IMR-90 (cell line): ENCODE data around the gene GBP3. TPM values are rescaled to one million over a fixed set of nuclear protein-coding genes. Genes with fewer than 3 reads are reported as not detected.
"Not testable (repeated sequence)": the region's sequence is repeated elsewhere in the genome, so short reads cannot be mapped to it uniquely, and the experiment has no call there.

ENCODE experiments used
- ATAC-seq: fragments of 200-7000 bp; cut with Tn5 transposase; 2 replicates; pipeline ENCODE4 v1.9.1; 2020; ENCODE audit warnings: low read depth, mild to moderate bottlenecking, moderate library complexity
- BruUV-seq: library from RNA; stranded (reverse); fragments of 400-500 nt; replicated peaks from 2 replicates; lab custom pipeline; 2021; lab: Mats Ljungman, UMichigan
- CTCF ChIA-PET: fragments of 300-600 bp; formaldehyde crosslinking; extraction: SDS; loops from one replicate; lab custom pipeline; 2021; ENCODE audit warnings: antibody characterized with exemption; lab: Yijun Ruan, JAX
- POLR2A ChIA-PET: fragments of 300-600 bp; sonication (Branson Sonifier 250); formaldehyde crosslinking; loops from one replicate; lab custom pipeline; 2022; ENCODE audit warnings: antibody characterized with exemption; ENCODE audit not compliant: unreplicated experiment; lab: Charles Lee
- DNase-seq: peaks from one replicate; pipeline ENCODE4 v3.0.0; 2013
- H2AFZ ChIP-seq: replicated peaks from 2 replicates; pipeline ENCODE3; 2013; ENCODE audit warnings: low read length, mild to moderate bottlenecking; ENCODE audit not compliant: poor library complexity
- H2AK5ac ChIP-seq: 2 replicates; pipeline ENCODE4 v1.6.1; 2013; ENCODE audit warnings: low read depth, low read length, inconsistent platforms
- H2AK9ac ChIP-seq: replicated peaks from 2 replicates; pipeline ENCODE3; 2013; ENCODE audit warnings: mild to moderate bottlenecking, low read depth, low read length, moderate library complexity; ENCODE audit not compliant: poor library complexity
- H2BK120ac ChIP-seq: 2 replicates; pipeline ENCODE4 v1.6.1; 2013; ENCODE audit warnings: low read depth, low read length, inconsistent platforms
- H2BK15ac ChIP-seq: 3 replicates; pipeline ENCODE4 v1.6.1; 2013; ENCODE audit warnings: low read depth, low read length, inconsistent platforms
- H2BK20ac ChIP-seq: 2 replicates; pipeline ENCODE4 v1.6.1; 2013; ENCODE audit warnings: low read depth, mild to moderate bottlenecking, inconsistent platforms, low read length, moderate library complexity
- H2BK5ac ChIP-seq: 2 replicates; pipeline ENCODE4 v1.6.1; 2013; ENCODE audit warnings: mild to moderate bottlenecking, low read depth, low read length, inconsistent platforms; ENCODE audit not compliant: poor library complexity, severe bottlenecking
- H3K14ac ChIP-seq: replicated peaks from 2 replicates; pipeline ENCODE4 v1.6.1; 2013; ENCODE audit warnings: low read depth, low read length, inconsistent platforms
- H3K18ac ChIP-seq: 2 replicates; pipeline ENCODE4 v1.6.1; 2013; ENCODE audit warnings: low read depth, low read length, control low read depth
- H3K23ac ChIP-seq: 2 replicates; pipeline ENCODE4 v1.6.1; 2013; ENCODE audit warnings: low read depth, low read length, inconsistent platforms
- H3K27ac ChIP-seq: 2 replicates; pipeline ENCODE4 v1.5.1; 2013; ENCODE audit warnings: mild to moderate bottlenecking, control low read depth, low read length; ENCODE audit not compliant: insufficient read depth
- H3K27me3 ChIP-seq: 2 replicates; pipeline ENCODE4 v1.6.1; 2013; ENCODE audit warnings: low read length; ENCODE audit not compliant: control insufficient read depth, insufficient read depth
- H3K36me3 ChIP-seq: 2 replicates; pipeline ENCODE4 v1.6.1; 2013; ENCODE audit warnings: low read length, mixed read lengths; ENCODE audit not compliant: control insufficient read depth, insufficient read depth
- H3K4ac ChIP-seq: 2 replicates; pipeline ENCODE4 v1.6.1; 2013; ENCODE audit warnings: low read depth, low read length, inconsistent platforms
- H3K4me1 ChIP-seq: 2 replicates; pipeline ENCODE4 v1.6.1; 2013; ENCODE audit warnings: low read length, mixed read lengths; ENCODE audit not compliant: control insufficient read depth, insufficient read depth
- H3K4me2 ChIP-seq: 2 replicates; pipeline ENCODE4 v1.6.1; 2013; ENCODE audit warnings: low read depth, mild to moderate bottlenecking, control low read depth, low read length, moderate library complexity
- H3K4me3 ChIP-seq: 2 replicates; pipeline ENCODE4 v1.5.1; 2013; ENCODE audit warnings: low read depth, mild to moderate bottlenecking, control low read depth, low read length, moderate library complexity; ENCODE audit not compliant: insufficient read depth
- H3K56ac ChIP-seq: 2 replicates; pipeline ENCODE4 v1.6.1; 2013; ENCODE audit warnings: low read length, inconsistent platforms; ENCODE audit not compliant: insufficient read depth; ENCODE audit errors: extremely low read depth
- H3K79me1 ChIP-seq, 2 experiments: 2 replicates each; pipeline ENCODE4 v1.6.1; 2013; ENCODE audit warnings: low read length in 2 of 2, inconsistent platforms in 1 of 2, low read depth in 1 of 2
- H3K9ac ChIP-seq: 2 replicates; pipeline ENCODE4 v1.6.1; 2013; ENCODE audit warnings: low read depth, low read length, control low read depth
- H3K9me1 ChIP-seq: 2 replicates; pipeline ENCODE4 v1.6.1; 2013; ENCODE audit warnings: low read length, inconsistent platforms; ENCODE audit not compliant: insufficient read depth
- H3K9me3 ChIP-seq: 2 replicates; pipeline ENCODE4 v1.6.1; 2013; ENCODE audit warnings: low read length; ENCODE audit not compliant: control insufficient read depth, insufficient read depth
- H4K20me1 ChIP-seq: 2 replicates; pipeline ENCODE4 v1.6.1; 2013; ENCODE audit warnings: low read length, inconsistent platforms; ENCODE audit not compliant: insufficient read depth
- H4K5ac ChIP-seq: 2 replicates; pipeline ENCODE4 v1.6.1; 2013; ENCODE audit warnings: mild to moderate bottlenecking, low read depth, low read length, control low read depth
- H4K8ac ChIP-seq, 2 experiments: 2 replicates each; pipeline ENCODE4 v1.6.1; 2013; ENCODE audit warnings: low read depth in 2 of 2, low read length in 2 of 2, control low read depth in 1 of 2, inconsistent platforms in 1 of 2
- H4K91ac ChIP-seq: 2 replicates; pipeline ENCODE4 v1.6.1; 2013; ENCODE audit warnings: low read depth, low read length, inconsistent platforms; ENCODE audit not compliant: insufficient read depth
- CTCF ChIP-seq: conservative IDR thresholded peaks from 2 replicates; pipeline ENCODE4 v1.5.1; 2012; ENCODE audit warnings: mild to moderate bottlenecking, low read depth, low read length, improper control_type of control experiment
- FOS ChIP-seq: fragments of 150-350 bp; IDR thresholded peaks from 2 replicates; pipeline ENCODE4 v1.6.1; 2016; ENCODE audit warnings: low read depth, low read length
- MAFK ChIP-seq: IDR thresholded peaks from 2 replicates; pipeline ENCODE4 v1.6.1; 2012; ENCODE audit warnings: low read depth, low read length, improper control_type of control experiment
- NFE2L2 ChIP-seq: fragments of 150-350 bp; IDR thresholded peaks from 2 replicates; pipeline ENCODE4 v1.6.1; 2016; ENCODE audit warnings: low read depth, mild to moderate bottlenecking, low read length
- RCOR1 ChIP-seq: IDR thresholded peaks from 2 replicates; pipeline ENCODE4 v1.6.1; 2012; ENCODE audit warnings: mild to moderate bottlenecking, low read length, improper control_type of control experiment; ENCODE audit not compliant: insufficient replicate concordance
- SMC3 ChIP-seq: fragments of 150-350 bp; IDR thresholded peaks from 2 replicates; pipeline ENCODE4 v1.6.1; 2016; ENCODE audit warnings: low read depth, mild to moderate bottlenecking, antibody characterized with exemption, low read length, moderate library complexity
- WGBS, 2 experiments: methylation state at CpG; one replicate each; pipeline versions ENCODE4 v1.1.5 to v1.1.7; 2013; ENCODE audit warnings: missing lambda C conversion rate in 2 of 2; ENCODE audit not compliant: insufficient read length in 1 of 2; ENCODE audit errors: extremely low coverage in 2 of 2; 5-methylcytosine and 5-hydroxymethylcytosine counted together
- dilution Hi-C: fragments of 300-500 bp; cut with HindIII; formaldehyde crosslinking; loops from one replicate; pipeline ENCODE4 v1.14.3; 2018; ENCODE audit warnings: low sequenced_read_pairs; ENCODE audit not compliant: unreplicated experiment
- in situ Hi-C: fragments of 300-500 bp; cut with MboI; formaldehyde crosslinking; loops from 3 replicates; pipeline ENCODE4 v1.14.3; 2019; ENCODE audit warnings: low sequenced_read_pairs, inconsistent platforms, mixed read lengths
- intact Hi-C: fragments of 100-400 bp; cut with micrococcal nuclease; formaldehyde crosslinking; loops from 2 replicates; pipeline ENCODE4 v1.10.0; 2022
- polyA plus RNA-seq, 3 experiments: library from polyadenylated mRNA; depleted of rRNA; stranded (reverse); fragments of >200 nt; gene quantifications; 2 replicates each; pipeline ENCODE4 v1.2.3, GENCODE V29; 2012; ENCODE audit warnings: low replicate concordance in 1 of 3
- total RNA-seq: library from RNA; depleted of rRNA; stranded (reverse); fragments of >200 nt; gene quantifications from 2 replicates; pipeline ENCODE4 v1.2.3, GENCODE V29; 2012

GBP3 gene
- total and polyA plus RNA-seq, 2 of the 4 experiments (the other 2 are of a cell fraction): 21.9 to 50.0 TPM

GRCh38 chr1:89005286-89006151 lies 17.1 kb downstream of the GBP3 start:
- no peak for TF ChIP-seq MAFK
- no peak for TF ChIP-seq NFE2L2
- TF ChIP-seq SMC3: no peak
- TF ChIP-seq FOS: no peak
- no peak for TF ChIP-seq CTCF
- TF ChIP-seq RCOR1: no peak
- no peak overlapping the region for H3K56ac ChIP-seq
- H3K9ac ChIP-seq: no peak overlapping the region
- no peaks in the 10 kb centered on the region for H3K9me3 ChIP-seq
- no peak overlapping the region for H3K4ac ChIP-seq
- 92% methylated on average over 2 of the region's 9 CpGs; no CpG with 5 or more reads in 1 of the 2 experiments for WGBS, 2 experiments
- intact Hi-C loops (no loop called here), dilution Hi-C loops (no loop called here), in situ Hi-C loops (no loop called here)
- peaks cover 2% of the 10 kb centered on the region; the same call in 1 of the 2 replicates for H3K4me1 ChIP-seq
- no peak overlapping the region for H3K14ac ChIP-seq
- no peak overlapping the region for H2AK9ac ChIP-seq
- no peak overlapping the region for H4K91ac ChIP-seq
- H3K27ac ChIP-seq: no peak overlapping the region
- H2AFZ ChIP-seq: no peak overlapping the region
- H2BK20ac ChIP-seq: no peak overlapping the region
- no peak overlapping the region for H3K4me2 ChIP-seq
- H3K4me3 ChIP-seq: no peak overlapping the region
- H3K36me3 ChIP-seq: peaks cover 24% of the 10 kb centered on the region
- H3K9me1 ChIP-seq: no peaks in the 10 kb centered on the region
- no peaks in the 10 kb centered on the region for H3K27me3 ChIP-seq
- no peak overlapping the region for H4K8ac ChIP-seq
- no peak overlapping the region for H2AK5ac ChIP-seq
- no peak overlapping the region for H2BK5ac ChIP-seq
- CTCF ChIA-PET: no interaction called here
- no peak for DNase-seq
- no peak overlapping the region for H4K5ac ChIP-seq
- no peaks in the 10 kb centered on the region for H3K79me1 ChIP-seq
- H3K23ac ChIP-seq: no peak overlapping the region
- H2BK120ac ChIP-seq: no peak overlapping the region
- H4K20me1 ChIP-seq: no peaks in the 10 kb centered on the region
- no TSS peak for BruUV-seq
- ATAC-seq: no peak
- H3K18ac ChIP-seq: no peak overlapping the region
- H2BK15ac ChIP-seq: no peak overlapping the region
- POLR2A ChIA-PET: no interaction called here

DNA sequence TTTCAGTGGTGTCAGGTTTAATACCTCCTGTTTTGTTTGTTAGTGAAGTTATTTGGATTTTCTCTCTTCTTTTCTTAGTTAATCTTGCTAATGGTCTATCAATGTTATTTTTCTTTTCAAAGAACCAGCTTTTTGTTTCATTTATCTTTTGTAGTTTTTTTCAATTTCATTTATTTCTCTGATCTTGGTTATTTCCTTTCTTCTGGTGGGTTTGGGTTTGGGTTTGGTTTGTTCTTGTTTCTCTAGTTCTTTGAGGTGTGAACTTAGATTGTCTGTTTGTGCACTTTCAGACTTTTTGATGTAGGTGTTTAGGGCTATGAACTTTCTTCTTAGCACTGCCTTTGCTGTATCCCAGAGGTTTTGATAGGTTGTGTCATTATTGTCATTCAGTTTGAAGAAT lies 20.5 kb downstream of the GBP3 start:
- H2BK5ac ChIP-seq, H4K5ac ChIP-seq, H4K20me1 ChIP-seq, H3K23ac ChIP-seq, H2AK9ac ChIP-seq, H3K4me1 ChIP-seq, H2BK120ac ChIP-seq, H3K9me1 ChIP-seq, H2AK5ac ChIP-seq, DNase-seq, H3K79me1 ChIP-seq, BruUV-seq, H3K9me3 ChIP-seq, H2BK15ac ChIP-seq, POLR2A ChIA-PET, dilution Hi-C loops, H3K18ac ChIP-seq, H3K14ac ChIP-seq, H4K91ac ChIP-seq, H3K4me3 ChIP-seq, H3K27ac ChIP-seq, intact Hi-C loops, H3K4me2 ChIP-seq, H2AFZ ChIP-seq, H3K27me3 ChIP-seq, H3K4ac ChIP-seq, H4K8ac ChIP-seq, ATAC-seq, H3K9ac ChIP-seq, H2BK20ac ChIP-seq, H3K56ac ChIP-seq: not testable (repeated sequence)
- CTCF ChIA-PET: interaction anchor here (1.0 kb wide), 1 partner anchor 356 kb away, joined by 4 read pairs; no protein-coding TSS in a partner anchor
- in situ Hi-C loops: loop anchor here (5.0 kb wide), 1 partner anchor 355 kb away; no protein-coding TSS in a partner anchor
- peaks cover 11% of the 10 kb centered on the region for H3K36me3 ChIP-seq
